H9 (cell line): Measurements from ENCODE around the gene EBF4. TPM values are rescaled to one million over a fixed set of nuclear protein-coding genes. Genes with fewer than 3 reads are reported as not detected.

ENCODE experiments used
- DNase-seq: peaks from one replicate; pipeline ENCODE4 v3.0.0-alpha.2; 2017
- H2AFZ ChIP-seq: one replicate; pipeline ENCODE4 v1.6.1; 2013; ENCODE audit warnings: mild to moderate bottlenecking, low read length, control low read depth, moderate library complexity
- H2AK5ac ChIP-seq: 2 replicates; pipeline ENCODE4 v1.6.1; 2013; ENCODE audit warnings: low read length, control low read depth, mixed read lengths; ENCODE audit not compliant: insufficient read length
- H2BK120ac ChIP-seq: one replicate; pipeline ENCODE4 v1.6.1; 2013; ENCODE audit warnings: low read depth, mild to moderate bottlenecking, low read length, control low read depth, inconsistent platforms; ENCODE audit not compliant: poor library complexity, severe bottlenecking
- H2BK12ac ChIP-seq: 2 replicates; pipeline ENCODE4 v1.6.1; 2013; ENCODE audit warnings: low read length, control low read depth, mixed read lengths, low read depth; ENCODE audit not compliant: insufficient read length
- H2BK15ac ChIP-seq: 2 replicates; pipeline ENCODE4 v1.6.1; 2013; ENCODE audit warnings: low read depth, low read length, control low read depth
- H2BK20ac ChIP-seq: one replicate; pipeline ENCODE4 v1.6.1; 2013; ENCODE audit warnings: low read depth, mild to moderate bottlenecking, low read length, control low read depth, inconsistent platforms; ENCODE audit not compliant: poor library complexity, severe bottlenecking
- H2BK5ac ChIP-seq: 2 replicates; pipeline ENCODE4 v1.6.1; 2013; ENCODE audit warnings: low read length, control low read depth, mixed read lengths; ENCODE audit not compliant: insufficient read length
- H3K14ac ChIP-seq: 2 replicates; pipeline ENCODE4 v1.6.1; 2013; ENCODE audit warnings: low read length, control low read depth; ENCODE audit not compliant: insufficient read depth
- H3K18ac ChIP-seq: 2 replicates; pipeline ENCODE4 v1.6.1; 2013; ENCODE audit warnings: low read depth, mild to moderate bottlenecking, mixed read lengths, low read length, control low read depth; ENCODE audit not compliant: insufficient read length
- H3K23ac ChIP-seq: 2 replicates; pipeline ENCODE4 v1.6.1; 2013; ENCODE audit warnings: low read length, control low read depth, mixed read lengths, low read depth; ENCODE audit not compliant: insufficient read length
- H3K23me2 ChIP-seq: 2 replicates; pipeline ENCODE4 v1.6.1; 2013; ENCODE audit warnings: low read depth, mild to moderate bottlenecking, mixed read lengths, low read length, control low read depth; ENCODE audit not compliant: insufficient read length, poor library complexity, severe bottlenecking
- H3K27ac ChIP-seq: 2 replicates; pipeline ENCODE4 v1.5.1; 2013; ENCODE audit warnings: low read length, control low read depth, mixed read lengths, low read depth; ENCODE audit not compliant: insufficient read length
- H3K27me3 ChIP-seq: 2 replicates; pipeline ENCODE4 v1.6.1; 2013; ENCODE audit warnings: low read length, control low read depth, inconsistent platforms; ENCODE audit not compliant: insufficient read depth
- H3K4ac ChIP-seq: 2 replicates; pipeline ENCODE4 v1.6.1; 2013; ENCODE audit warnings: low read depth, mild to moderate bottlenecking, control low read depth, inconsistent platforms, low read length, moderate library complexity
- H3K4me1 ChIP-seq: 2 replicates; pipeline ENCODE4 v1.6.1; 2013; ENCODE audit warnings: low read length, control low read depth, inconsistent platforms; ENCODE audit not compliant: insufficient read depth
- H3K4me2 ChIP-seq: 2 replicates; pipeline ENCODE4 v1.6.1; 2013; ENCODE audit warnings: low read length, control low read depth, mixed read lengths; ENCODE audit not compliant: insufficient read length, insufficient read depth
- H3K56ac ChIP-seq: 2 replicates; pipeline ENCODE4 v1.6.1; 2013; ENCODE audit warnings: low read depth, mild to moderate bottlenecking, mixed read lengths, low read length, control low read depth; ENCODE audit not compliant: insufficient read length
- H3K79me1 ChIP-seq: 2 replicates; pipeline ENCODE4 v1.6.1; 2013; ENCODE audit warnings: low read depth, mild to moderate bottlenecking, moderate library complexity, low read length, control low read depth, inconsistent platforms; ENCODE audit not compliant: insufficient read depth, poor library complexity, severe bottlenecking
- H3K79me2 ChIP-seq: 2 replicates; pipeline ENCODE4 v1.6.1; 2013; ENCODE audit warnings: low read length, control low read depth, inconsistent platforms; ENCODE audit not compliant: insufficient read depth
- H3K9ac ChIP-seq: 2 replicates; pipeline ENCODE4 v1.6.1; 2013; ENCODE audit warnings: low read length, control low read depth, mixed read lengths; ENCODE audit not compliant: insufficient read length; ENCODE audit errors: extremely low read depth
- H3K9me3 ChIP-seq: one replicate; pipeline ENCODE4 v1.6.1; 2013; ENCODE audit warnings: low read depth, low read length, inconsistent platforms; ENCODE audit not compliant: control insufficient read depth
- H3T11ph ChIP-seq: one replicate; pipeline ENCODE4 v1.6.1; 2013; ENCODE audit warnings: mild to moderate bottlenecking, low read length, control low read depth, inconsistent platforms
- H4K20me1 ChIP-seq: one replicate; pipeline ENCODE4 v1.6.1; 2013; ENCODE audit not compliant: control insufficient read depth, insufficient read length, insufficient read depth
- H4K5ac ChIP-seq: 2 replicates; pipeline ENCODE4 v1.6.1; 2013; ENCODE audit warnings: low read depth, mild to moderate bottlenecking, mixed read lengths, low read length, control low read depth; ENCODE audit not compliant: insufficient read length
- H4K8ac ChIP-seq: replicated peaks from 2 replicates; pipeline ENCODE4 v1.6.1; 2013; ENCODE audit warnings: low read length, control low read depth, mixed read lengths, low read depth; ENCODE audit not compliant: insufficient read length
- H4K91ac ChIP-seq: 2 replicates; pipeline ENCODE4 v1.6.1; 2013; ENCODE audit warnings: low read depth, mild to moderate bottlenecking, moderate library complexity, mixed read lengths, low read length, control low read depth; ENCODE audit not compliant: insufficient read length
- H3K27ac Mint-ChIP-seq, 3 experiments: 2 replicates in 2 of 3; 3 replicates in 1 of 3; pipeline ENCODE4 v1.8.0; 2020 to 2021; ENCODE audit warnings: mixed read lengths in 3 of 3, mild to moderate bottlenecking in 1 of 3, moderate library complexity in 1 of 3
- H3K27me3 Mint-ChIP-seq: 2 replicates; pipeline ENCODE4 v1.8.0; 2021; ENCODE audit warnings: low read depth, mild to moderate bottlenecking, moderate library complexity, mixed read lengths
- H3K36me3 Mint-ChIP-seq, 3 experiments: 2 replicates in 2 of 3; 3 replicates in 1 of 3; pipeline ENCODE4 v1.8.0; 2020 to 2021; ENCODE audit warnings: low read depth in 3 of 3, mixed read lengths in 3 of 3; ENCODE audit not compliant: insufficient read depth in 1 of 3
- H3K4me1 Mint-ChIP-seq, 2 experiments: 2 replicates each; pipeline ENCODE4 v1.8.0; 2020; ENCODE audit warnings: mixed read lengths in 2 of 2
- H3K4me3 Mint-ChIP-seq, 2 experiments: 2 replicates in 1 of 2; 3 replicates in 1 of 2; pipeline ENCODE4 v1.8.0; 2020 to 2021; ENCODE audit warnings: mild to moderate bottlenecking in 2 of 2, mixed read lengths in 2 of 2, moderate library complexity in 1 of 2
- H3K9me3 Mint-ChIP-seq, 2 experiments: 2 replicates in 1 of 2; 3 replicates in 1 of 2; pipeline ENCODE4 v1.8.0; 2020; ENCODE audit warnings: mild to moderate bottlenecking in 2 of 2, mixed read lengths in 2 of 2, moderate library complexity in 1 of 2
- CTCF ChIP-seq: fragments of 200-600 bp; sonication (generic); conservative IDR thresholded peaks from 3 replicates; pipeline ENCODE4 v1.8.0; 2021; ENCODE audit warnings: antibody characterized with exemption, mild to moderate bottlenecking
- WGBS: extraction: QIAGEN DNeasy Blood & Tissue Kit; methylation state at CpG from one replicate; pipeline ENCODE4 v1.1.7; 2013; ENCODE audit warnings: missing lambda C conversion rate, low lambda C conversion rate, mixed read lengths; ENCODE audit not compliant: insufficient read length; ENCODE audit errors: extremely low coverage; 5-methylcytosine and 5-hydroxymethylcytosine counted together
- total RNA-seq: library from RNA; stranded (reverse); gene quantifications from 2 replicates; pipeline ENCODE4 v1.2.1, GENCODE V29; 2021

EBF4 gene
- total RNA-seq, 1 experiment from 2014 or later, result 3.9 TPM

DNA sequence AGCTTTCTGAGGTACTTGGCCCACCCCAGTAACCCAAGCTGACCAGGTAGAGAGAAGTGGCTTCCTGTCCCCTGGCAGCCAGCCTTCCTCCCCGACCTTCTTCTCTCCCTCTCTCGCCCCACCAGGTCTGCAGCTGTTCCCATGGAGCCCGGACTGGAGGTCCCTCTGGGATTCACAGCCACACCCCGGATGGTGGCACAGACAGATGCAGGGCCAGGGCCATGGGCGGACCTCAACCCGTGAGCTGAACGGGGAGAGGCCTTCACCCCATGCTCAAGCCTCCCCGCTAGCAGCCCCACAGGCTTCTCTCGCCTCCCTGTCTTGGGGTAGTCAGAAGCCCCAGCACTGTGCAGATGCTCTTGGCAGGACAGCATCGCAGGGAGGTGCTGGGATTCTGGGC, 66.6 kb downstream of the EBF4 start:
- H3K27ac Mint-ChIP-seq, result no peak overlapping the region
- H4K20me1 ChIP-seq, result no peaks in the 10 kb centered on the region
- TF ChIP-seq CTCF, result no peak
- no peak for DNase-seq
- H3K9ac ChIP-seq, result no peak overlapping the region
- no peaks in the 10 kb centered on the region for H3K9me3 Mint-ChIP-seq
- H3K4me3 Mint-ChIP-seq, result no peak overlapping the region
- no peak overlapping the region for H2AFZ ChIP-seq
- H2BK12ac ChIP-seq, result no peak overlapping the region
- H3K56ac ChIP-seq, result no peak overlapping the region
- no peak overlapping the region for H3K4me2 ChIP-seq
- peaks cover 3% of the 10 kb centered on the region; the same call in 1 of the 2 replicates for H3K27me3 ChIP-seq
- no peak overlapping the region for H2BK20ac ChIP-seq
- no peak overlapping the region for H3T11ph ChIP-seq
- no CpG with 5 or more reads among the region's 10 CpGs for WGBS
- no peak overlapping the region for H4K91ac ChIP-seq
- H4K8ac ChIP-seq, result no peak overlapping the region
- no peak overlapping the region for H2BK120ac ChIP-seq
- no peak overlapping the region for H3K27ac ChIP-seq
- peaks cover 40% of the 10 kb centered on the region for H3K27me3 Mint-ChIP-seq
- no peak overlapping the region; the same call in 1 of the 2 replicates for H3K14ac ChIP-seq
- H3K4me1 Mint-ChIP-seq, result peaks cover 27 to 47% of the 10 kb centered on the region in 2 experiments
- H4K5ac ChIP-seq, result no peak overlapping the region
- H2BK5ac ChIP-seq, result no peak overlapping the region
- H2AK5ac ChIP-seq, result no peak overlapping the region
- H3K79me2 ChIP-seq, result no peaks in the 10 kb centered on the region
- no peak overlapping the region for H2BK15ac ChIP-seq
- peaks cover 3% of the 10 kb centered on the region for H3K23me2 ChIP-seq
- H3K9me3 ChIP-seq, result no peaks in the 10 kb centered on the region
- H3K4ac ChIP-seq, result no peak overlapping the region
- H3K4me1 ChIP-seq, result no peaks in the 10 kb centered on the region
- no peak overlapping the region for H3K18ac ChIP-seq
- H3K36me3 Mint-ChIP-seq, result no peaks in the 10 kb centered on the region
- H3K79me1 ChIP-seq, result no peaks in the 10 kb centered on the region
- H3K23ac ChIP-seq, result no peak overlapping the region
